CD14-positive monocyte (primary cell): ENCODE results near the gene MAP2K5. TPM values are rescaled to one million over a fixed set of nuclear protein-coding genes. Genes with fewer than 3 reads are reported as not detected.

Experiments used
- DNase-seq, 3 donors: peaks; one replicate each; pipeline ENCODE4 v3.0.0-alpha.2; 2011 to 2022
- H2AFZ ChIP-seq: 2 replicates; pipeline ENCODE4 v1.6.0; 2012; ENCODE audit warnings: mild to moderate bottlenecking, low read depth, low read length, inconsistent platforms; ENCODE audit not compliant: insufficient read depth, poor library complexity, severe bottlenecking
- H3K27ac ChIP-seq, 2 donors: 1 replicate in 1 of 2; 2 replicates in 1 of 2; pipeline ENCODE4 v1.5.1; 2012 to 2013; ENCODE audit warnings: low read length in 2 of 2, control low read depth in 1 of 2, inconsistent platforms in 1 of 2, low read depth in 1 of 2, mild to moderate bottlenecking in 1 of 2
- H3K27me3 ChIP-seq, 2 donors: one replicate each; pipeline versions ENCODE4 v1.6.0 to v1.6.1; 2011 to 2013; ENCODE audit warnings: low read length in 2 of 2; ENCODE audit not compliant: control insufficient read depth in 2 of 2, insufficient read depth in 2 of 2
- H3K36me3 ChIP-seq, 2 donors: replicated peaks in 1 of 2; 1 replicate in 1 of 2; 2 replicates in 1 of 2; pipeline versions ENCODE4 v1.5.1 to v1.6.1; 2012 to 2013; ENCODE audit warnings: low read length in 2 of 2, control low read depth in 1 of 2, inconsistent platforms in 1 of 2, mild to moderate bottlenecking in 1 of 2; ENCODE audit not compliant: insufficient read depth in 2 of 2, control insufficient read depth in 1 of 2
- H3K4me1 ChIP-seq, 2 donors: 1 replicate in 1 of 2; 2 replicates in 1 of 2; pipeline versions ENCODE4 v1.5.1 to v1.6.1; 2012 to 2013; ENCODE audit warnings: low read length in 2 of 2, control low read depth in 1 of 2, inconsistent platforms in 1 of 2, mild to moderate bottlenecking in 1 of 2, moderate library complexity in 1 of 2; ENCODE audit not compliant: insufficient read depth in 2 of 2, control insufficient read depth in 1 of 2
- H3K4me2 ChIP-seq: replicated peaks from 2 replicates; pipeline ENCODE3; 2012; ENCODE audit warnings: low read length, moderate library complexity, mild to moderate bottlenecking; ENCODE audit not compliant: poor library complexity, severe bottlenecking; ENCODE audit errors: extremely low read depth
- H3K4me3 ChIP-seq, 3 experiments: fragments of 200-600 bp in 1 of 3; sonication (generic) in 1 of 3; replicated peaks in 1 of 3; 1 replicate in 2 of 3; 2 replicates in 1 of 3; pipeline ENCODE4 v1.5.1; 2011 to 2013; ENCODE audit warnings: low read length in 3 of 3, mild to moderate bottlenecking in 3 of 3, control low read depth in 2 of 3, low read depth in 2 of 3, inconsistent platforms in 1 of 3, moderate library complexity in 1 of 3
- H3K79me2 ChIP-seq: 2 replicates; pipeline ENCODE4 v1.6.0; 2012; ENCODE audit warnings: mild to moderate bottlenecking, control low read depth, inconsistent platforms, low read length, moderate library complexity; ENCODE audit not compliant: insufficient read depth
- H3K9ac ChIP-seq: 2 replicates; pipeline ENCODE4 v1.6.0; 2017; ENCODE audit warnings: low read length, mild to moderate bottlenecking; ENCODE audit not compliant: insufficient read depth, poor library complexity, severe bottlenecking
- H3K9me3 ChIP-seq, 2 donors: replicated peaks in 1 of 2; 1 replicate in 1 of 2; 2 replicates in 1 of 2; pipeline versions ENCODE4 v1.5.1 to v1.6.1; 2012 to 2013; ENCODE audit warnings: low read length in 2 of 2, control low read depth in 1 of 2; ENCODE audit not compliant: control insufficient read depth in 1 of 2, insufficient read depth in 1 of 2
- H4K20me1 ChIP-seq: 2 replicates; pipeline ENCODE4 v1.6.0; 2012; ENCODE audit warnings: mild to moderate bottlenecking, low read length, control low read depth, moderate library complexity; ENCODE audit not compliant: insufficient read depth
- H3K27ac Mint-ChIP-seq, 7 donors: one replicate each; pipeline ENCODE4 v1.8.0; 2020; ENCODE audit warnings: mild to moderate bottlenecking in 7 of 7, mixed read lengths in 7 of 7, moderate library complexity in 6 of 7, inconsistent platforms in 2 of 7
- H3K27me3 Mint-ChIP-seq, 3 donors: one replicate each; pipeline ENCODE4 v1.8.0; 2021 to 2022; ENCODE audit warnings: low read depth in 3 of 3, mild to moderate bottlenecking in 3 of 3, mixed read lengths in 3 of 3, moderate library complexity in 3 of 3, inconsistent platforms in 1 of 3
- H3K36me3 Mint-ChIP-seq, 2 donors: one replicate each; pipeline ENCODE4 v1.8.0; 2020; ENCODE audit warnings: mixed read lengths in 2 of 2, inconsistent platforms in 1 of 2, mild to moderate bottlenecking in 1 of 2
- H3K4me1 Mint-ChIP-seq: one replicate; pipeline ENCODE4 v1.8.0; 2020; ENCODE audit warnings: mild to moderate bottlenecking, mixed read lengths
- H3K4me3 Mint-ChIP-seq, 2 donors: one replicate each; pipeline ENCODE4 v1.8.0; 2020; ENCODE audit warnings: mild to moderate bottlenecking in 2 of 2, mixed read lengths in 2 of 2, moderate library complexity in 1 of 2
- H3K9me3 Mint-ChIP-seq, 7 donors: one replicate each; pipeline ENCODE4 v1.8.0; 2020 to 2022; ENCODE audit warnings: mixed read lengths in 7 of 7, mild to moderate bottlenecking in 6 of 7, moderate library complexity in 6 of 7, inconsistent platforms in 2 of 7
- CTCF ChIP-seq: fragments of 200-600 bp; IDR thresholded peaks from one replicate; pipeline ENCODE4 v1.8.0; 2022; ENCODE audit warnings: antibody characterized with exemption, mild to moderate bottlenecking
- WGBS: methylation state at CpG from one replicate; pipeline ENCODE4 v1.1.5; 2013; ENCODE audit warnings: missing lambda C conversion rate; ENCODE audit not compliant: insufficient coverage; 5-methylcytosine and 5-hydroxymethylcytosine counted together
- intact Hi-C, 2 donors: fragments of 100-400 bp; cut with micrococcal nuclease; formaldehyde crosslinking; loops; one replicate each; pipeline versions ENCODE4 v1.15.0 to v1.15.1; 2023
- polyA plus RNA-seq, 3 donors: library from polyadenylated mRNA; depleted of rRNA in 1 of 3; unstranded in 2 of 3; stranded (reverse) in 1 of 3; fragments of 300-500 nt in 2 of 3; fragments of >200 nt in 1 of 3; fragmentation: Illumina TruSeq in 2 of 3; gene quantifications; 1 replicate in 2 of 3; 2 replicates in 1 of 3; pipeline ENCODE4 v1.2.3, GENCODE V29; 2012 to 2021

The MAP2K5 gene
- polyA plus RNA-seq, 3 donors = 10.2 to 11.3 (median 10.6) TPM

GRCh38 chr15:67559576-67559975 is 17.1 kb downstream of the MAP2K5 start:
- Histone ChIP-seq H3K36me3 (peaks cover 30 to 78% of the 10 kb centered on the region in 2 donors), H3K4me1 (no peaks in the 10 kb centered on the region), H3K9ac (no peak overlapping the region), H3K27ac (no peak overlapping the region), H2AFZ (no peak overlapping the region), H4K20me1 (no peaks in the 10 kb centered on the region), H3K27me3 (no peaks in the 10 kb centered on the region), H3K4me3 (no peak overlapping the region), H3K79me2 (no peaks in the 10 kb centered on the region), H3K4me2 (no peak overlapping the region), H3K9me3 (peaks cover 0 to 2% of the 10 kb centered on the region in 2 donors)
- WGBS = no CpG with 5 or more reads among the region's 2 CpGs
- H3K36me3 Mint-ChIP-seq = peaks cover 63 to 72% of the 10 kb centered on the region in 2 donors
- H3K4me1 Mint-ChIP-seq = no peaks in the 10 kb centered on the region
- peaks cover 0 to 10% (median 3%) of the 10 kb centered on the region in 7 donors for H3K9me3 Mint-ChIP-seq
- no peak for DNase-seq
- no peak for TF ChIP-seq CTCF
- no peaks in the 10 kb centered on the region for H3K27me3 Mint-ChIP-seq
- H3K27ac Mint-ChIP-seq = no peak overlapping the region
- intact Hi-C loops = no loop called here
- no peak overlapping the region for H3K4me3 Mint-ChIP-seq

GRCh38 chr15:67560320-67560719 is 17.8 kb downstream of the MAP2K5 start:
- Mint-ChIP-seq H3K4me1 (peaks cover 3% of the 10 kb centered on the region), H3K27ac (no peak overlapping the region), H3K36me3 (peaks cover 57 to 70% of the 10 kb centered on the region in 2 donors), H3K4me3 (no peak overlapping the region), H3K27me3 (no peaks in the 10 kb centered on the region), H3K9me3 (peaks cover 0 to 10% (median 3%) of the 10 kb centered on the region in 7 donors)
- no peaks in the 10 kb centered on the region for H3K27me3 ChIP-seq
- no peak overlapping the region for H3K4me3 ChIP-seq
- intact Hi-C loops = no loop called here
- no peaks in the 10 kb centered on the region for H3K4me1 ChIP-seq
- no peaks in the 10 kb centered on the region for H3K79me2 ChIP-seq
- WGBS = no CpG with 5 or more reads among the region's 1 CpG
- no peak overlapping the region for H3K27ac ChIP-seq
- H3K4me2 ChIP-seq = no peak overlapping the region
- H4K20me1 ChIP-seq = no peaks in the 10 kb centered on the region
- no peak overlapping the region for H2AFZ ChIP-seq
- no peak for TF ChIP-seq CTCF
- H3K9ac ChIP-seq = no peak overlapping the region
- peaks cover 25 to 72% of the 10 kb centered on the region in 2 donors for H3K36me3 ChIP-seq
- no peak for DNase-seq
- H3K9me3 ChIP-seq = peaks cover 0 to 2% of the 10 kb centered on the region in 2 donors
